Keratinocyte (primary cell): Measurements from ENCODE around the gene RRP36. TPM values are rescaled to one million over a fixed set of nuclear protein-coding genes. Genes with fewer than 3 reads are reported as not detected.

ENCODE experiments used
- DNase-seq: peaks from one replicate; pipeline ENCODE4 v3.0.0-alpha.2; 2011; ENCODE audit warnings: low read depth, missing footprints, low spot score
- FAIRE-seq: peaks from 2 replicates; lab custom pipeline; 2011; peaks lifted over from hg19 to GRCh38; lab: Jason Lieb, UNC
- H2AFZ ChIP-seq: 2 replicates; pipeline ENCODE4 v1.6.0; 2012; ENCODE audit warnings: low read length, control low read depth, inconsistent platforms; ENCODE audit not compliant: control insufficient read depth
- H3K27ac ChIP-seq: 2 replicates; pipeline ENCODE4 v1.5.1; 2011; ENCODE audit warnings: low read length; ENCODE audit not compliant: control insufficient read depth, insufficient read depth
- H3K27me3 ChIP-seq: 3 replicates; pipeline ENCODE4 v1.6.0; 2011; ENCODE audit warnings: low read length; ENCODE audit not compliant: control insufficient read depth, insufficient read depth; ENCODE audit errors: extremely low read depth
- H3K36me3 ChIP-seq, 2 experiments: 2 replicates in 1 of 2; 3 replicates in 1 of 2; pipeline ENCODE4 v1.5.1; 2011; ENCODE audit warnings: low read length in 2 of 2, mild to moderate bottlenecking in 1 of 2; ENCODE audit not compliant: control insufficient read depth in 2 of 2, insufficient read depth in 2 of 2; ENCODE audit errors: extremely low read depth in 1 of 2
- H3K4me1 ChIP-seq: 3 replicates; pipeline ENCODE4 v1.5.1; 2011; ENCODE audit warnings: low read length; ENCODE audit not compliant: control insufficient read depth, insufficient read depth; ENCODE audit errors: extremely low read depth
- H3K4me2 ChIP-seq: 3 replicates; pipeline ENCODE4 v1.6.0; 2011; ENCODE audit warnings: low read depth, low read length; ENCODE audit not compliant: control insufficient read depth, insufficient read depth; ENCODE audit errors: extremely low read depth
- H3K4me3 ChIP-seq, 3 experiments: fragments of 200-600 bp in 1 of 3; sonication (generic) in 1 of 3; 2 replicates in 2 of 3; 3 replicates in 1 of 3; pipeline ENCODE4 v1.5.1; 2011 to 2016; ENCODE audit warnings: low read length in 3 of 3, mild to moderate bottlenecking in 3 of 3, control low read depth in 2 of 3, inconsistent platforms in 1 of 3, low read depth in 1 of 3, mixed read lengths in 1 of 3, mixed run types in 1 of 3, moderate library complexity in 1 of 3; ENCODE audit not compliant: control insufficient read depth in 2 of 3, insufficient read depth in 2 of 3; ENCODE audit errors: extremely low read depth in 1 of 3
- H3K79me2 ChIP-seq: 2 replicates; pipeline ENCODE4 v1.6.0; 2012; ENCODE audit warnings: low read length; ENCODE audit not compliant: control insufficient read depth, insufficient read depth
- H3K9ac ChIP-seq: 3 replicates; pipeline ENCODE4 v1.6.0; 2011; ENCODE audit warnings: low read length; ENCODE audit not compliant: control insufficient read depth, insufficient read depth; ENCODE audit errors: extremely low read depth
- H3K9me1 ChIP-seq: 3 replicates; pipeline ENCODE4 v1.6.0; 2011; ENCODE audit warnings: low read length; ENCODE audit not compliant: control insufficient read depth, insufficient read depth; ENCODE audit errors: extremely low read depth
- H3K9me3 ChIP-seq: 2 replicates; pipeline ENCODE4 v1.5.1; 2012; ENCODE audit warnings: low read depth, low read length; ENCODE audit not compliant: control insufficient read depth
- H4K20me1 ChIP-seq: 3 replicates; pipeline ENCODE4 v1.6.0; 2011; ENCODE audit warnings: low read length; ENCODE audit not compliant: control insufficient read depth, insufficient read depth; ENCODE audit errors: extremely low read depth
- EZH2 ChIP-seq: IDR thresholded peaks from one replicate; pipeline ENCODE4 v1.6.1; 2012; ENCODE audit warnings: inconsistent platforms, mild to moderate bottlenecking, low read length, moderate library complexity
- dilution Hi-C: fragments of 300-500 bp; cut with MboI; formaldehyde crosslinking; loops from one replicate; pipeline ENCODE4 v1.7.0; 2020; ENCODE audit warnings: low sequenced_read_pairs; ENCODE audit not compliant: extremely low pct_ligation_motif_present
- polyA plus RNA-seq, 5 experiments: library from polyadenylated mRNA; depleted of rRNA in 3 of 5; stranded (reverse) in 3 of 5; stranded (forward) in 1 of 5; unstranded in 1 of 5; fragments of >200 nt; gene quantifications; 1 replicate in 1 of 5; 2 replicates in 3 of 5; 3 replicates in 1 of 5; pipeline versions ENCODE4 v1.2.1 to v1.2.3, GENCODE V29; 2011 to 2012; ENCODE audit warnings: missing spikeins in 2 of 5, low read depth in 1 of 5, low replicate concordance in 1 of 5
- TF ChIP-seq, protein P1 (sequence below), 3 experiments: IDR thresholded peaks in 1 of 3; conservative IDR thresholded peaks in 1 of 3; optimal IDR thresholded peaks in 1 of 3; 2 replicates in 2 of 3; 3 replicates in 1 of 3; pipeline versions ENCODE3 to v1.5.1; 2011; ENCODE audit warnings: low read length in 3 of 3, mild to moderate bottlenecking in 3 of 3, moderate library complexity in 2 of 3, control low read depth in 1 of 3, inconsistent platforms in 1 of 3; ENCODE audit not compliant: insufficient read depth in 2 of 3; ENCODE audit errors: extremely low read depth in 1 of 3

RRP36 gene
- polyA plus RNA-seq, 1 donor (not counting 4 experiments of a cell fraction or from before 2014, with no cell fraction given), result 67.5 TPM

DNA sequence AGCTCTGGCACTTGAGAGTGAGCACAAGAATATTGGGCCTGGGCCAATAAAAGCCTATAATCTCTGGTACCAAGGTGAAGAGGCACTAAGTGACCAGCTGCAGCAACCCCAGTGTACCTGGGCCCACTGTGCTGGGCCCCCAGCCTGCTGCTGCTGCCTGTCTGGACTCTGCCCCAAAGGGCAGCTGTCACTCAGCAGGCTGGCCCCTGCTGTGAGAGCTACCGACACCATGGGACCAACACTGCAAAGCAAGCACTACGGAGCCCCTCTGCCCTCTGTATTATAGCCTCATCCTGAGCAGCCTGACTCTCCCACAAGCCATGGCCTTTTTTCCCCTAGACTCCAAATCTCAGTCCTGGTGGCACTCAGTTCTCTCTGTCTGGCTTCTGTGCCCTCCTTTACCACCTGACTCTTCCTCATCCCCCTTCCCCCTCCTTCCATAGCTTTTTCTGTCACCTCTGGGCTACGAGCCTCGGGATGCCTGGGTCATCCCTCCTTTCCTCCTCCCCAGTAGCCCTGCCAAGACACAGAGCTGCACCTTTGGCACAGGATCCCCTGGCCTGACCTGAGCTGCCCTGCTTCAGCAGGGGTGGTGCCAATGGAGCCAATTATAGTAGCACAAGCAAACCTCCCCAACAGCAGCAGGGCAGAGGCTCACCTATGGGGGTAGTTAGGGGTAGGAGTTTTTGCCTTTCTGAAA lies 14.2 kb downstream of the RRP36 start:
- H3K9ac ChIP-seq, result no peak overlapping the region
- no peaks in the 10 kb centered on the region for H3K27me3 ChIP-seq
- H3K27ac ChIP-seq, result no peak overlapping the region
- no peaks in the 10 kb centered on the region for H3K79me2 ChIP-seq
- H3K36me3 ChIP-seq, result peaks cover 29 to 30% of the 10 kb centered on the region in 2 experiments
- H3K9me3 ChIP-seq, result no peaks in the 10 kb centered on the region
- H2AFZ ChIP-seq, result no peak overlapping the region
- H3K4me3 ChIP-seq, result no peak overlapping the region
- no peak overlapping the region for H3K4me2 ChIP-seq
- no peaks in the 10 kb centered on the region for H3K9me1 ChIP-seq
- no peaks in the 10 kb centered on the region for H3K4me1 ChIP-seq
- TF ChIP-seq, protein P1, sequence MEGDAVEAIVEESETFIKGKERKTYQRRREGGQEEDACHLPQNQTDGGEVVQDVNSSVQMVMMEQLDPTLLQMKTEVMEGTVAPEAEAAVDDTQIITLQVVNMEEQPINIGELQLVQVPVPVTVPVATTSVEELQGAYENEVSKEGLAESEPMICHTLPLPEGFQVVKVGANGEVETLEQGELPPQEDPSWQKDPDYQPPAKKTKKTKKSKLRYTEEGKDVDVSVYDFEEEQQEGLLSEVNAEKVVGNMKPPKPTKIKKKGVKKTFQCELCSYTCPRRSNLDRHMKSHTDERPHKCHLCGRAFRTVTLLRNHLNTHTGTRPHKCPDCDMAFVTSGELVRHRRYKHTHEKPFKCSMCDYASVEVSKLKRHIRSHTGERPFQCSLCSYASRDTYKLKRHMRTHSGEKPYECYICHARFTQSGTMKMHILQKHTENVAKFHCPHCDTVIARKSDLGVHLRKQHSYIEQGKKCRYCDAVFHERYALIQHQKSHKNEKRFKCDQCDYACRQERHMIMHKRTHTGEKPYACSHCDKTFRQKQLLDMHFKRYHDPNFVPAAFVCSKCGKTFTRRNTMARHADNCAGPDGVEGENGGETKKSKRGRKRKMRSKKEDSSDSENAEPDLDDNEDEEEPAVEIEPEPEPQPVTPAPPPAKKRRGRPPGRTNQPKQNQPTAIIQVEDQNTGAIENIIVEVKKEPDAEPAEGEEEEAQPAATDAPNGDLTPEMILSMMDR (optimal IDR thresholded peaks at IDR 0.05 in 1 of 3, IDR thresholded peaks at IDR 0.05 in 1 of 3, conservative IDR thresholded peaks at IDR 0.05 in 1 of 3; ENCODE audit: extremely low read depth in 1 of 3, insufficient read depth in 2 of 3, low read length in 3 of 3), result no peak
- no peak for TF ChIP-seq EZH2
- DNase-seq (no peak), FAIRE-seq (no peak)
- dilution Hi-C loops, result no loop called here
- peaks cover 2% of the 10 kb centered on the region for H4K20me1 ChIP-seq

DNA sequence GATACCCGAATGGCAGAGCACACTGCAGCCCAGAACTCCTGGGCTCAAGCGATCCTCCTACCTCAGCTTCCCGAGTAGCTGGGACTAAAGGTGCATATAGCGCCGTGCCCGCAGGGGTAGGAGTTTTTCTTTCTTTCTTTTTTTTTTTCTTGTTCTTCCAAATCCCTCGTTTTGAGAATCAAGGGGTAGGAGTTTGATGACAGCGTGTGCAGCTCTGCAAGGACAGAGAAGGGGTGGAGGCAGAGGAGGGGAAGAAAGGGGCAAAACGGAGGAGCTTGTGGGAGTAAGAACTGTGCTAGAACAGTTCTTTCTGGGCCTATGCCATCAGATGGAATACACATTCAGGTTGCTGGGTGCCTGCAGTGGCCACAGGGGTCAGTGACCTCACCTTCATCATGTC lies 15.3 kb downstream of the RRP36 start:
- H3K9me3 ChIP-seq, result no peaks in the 10 kb centered on the region
- peaks cover 2% of the 10 kb centered on the region for H4K20me1 ChIP-seq
- no peaks in the 10 kb centered on the region for H3K79me2 ChIP-seq
- dilution Hi-C loops, result no loop called here
- peaks cover 30 to 32% of the 10 kb centered on the region in 2 experiments for H3K36me3 ChIP-seq
- H2AFZ ChIP-seq, result no peak overlapping the region
- H3K27ac ChIP-seq, result no peak overlapping the region
- no peak overlapping the region for H3K4me3 ChIP-seq
- H3K4me2 ChIP-seq, result no peak overlapping the region
- H3K4me1 ChIP-seq, result no peaks in the 10 kb centered on the region
- TF ChIP-seq, protein P1 (optimal IDR thresholded peaks at IDR 0.05 in 1 of 3, IDR thresholded peaks at IDR 0.05 in 1 of 3, conservative IDR thresholded peaks at IDR 0.05 in 1 of 3; ENCODE audit: extremely low read depth in 1 of 3, insufficient read depth in 2 of 3, low read length in 3 of 3), result no peak
- no peak for TF ChIP-seq EZH2
- no peaks in the 10 kb centered on the region for H3K27me3 ChIP-seq
- no peak overlapping the region for H3K9ac ChIP-seq
- no peaks in the 10 kb centered on the region for H3K9me1 ChIP-seq
- no peak for DNase-seq
- no peak for FAIRE-seq
